Measurements from ENCODE around the gene KCNK1.

- TF ChIP-seq CTCF (conservative IDR thresholded peaks at IDR 0.05; ENCODE audit: low read depth, low read length) (no peak), EZH2 (IDR thresholded peaks at IDR 0.05; ENCODE audit: low read length, unreplicated experiment) (no peak), EZH2phosphoT487 (IDR thresholded peaks at IDR 0.05; ENCODE audit: borderline replicate concordance, low read length) (no peak)
Measured at GRCh38 chr1:233617025-233617424, 3.1 kb downstream of the KCNK1 start.

Measured in PC-3 (cell line).